ENCODE results near the gene GKAP1.
A peak's percentile ranks its signal among the peaks of the same experiment; 100 is the strongest.
"Not testable (repeated sequence)": the region's sequence is repeated elsewhere in the genome, so short reads cannot be mapped to it uniquely, and the experiment has no call there.

GKAP1 gene

GRCh38 chr9:83733739-83734138, 83.8 kb downstream of the GKAP1 start:
- no peak for DNase-seq (ENCODE audit: low read depth in 2 of 2, low spot score in 1 of 2)

GRCh38 chr9:83728591-83729368, 88.8 kb downstream of the GKAP1 start:
- DNase-seq (ENCODE audit: low read depth in 2 of 2, low spot score in 1 of 2): not testable (repeated sequence)

GRCh38 chr9:83724436-83724835, 93.1 kb downstream of the GKAP1 start:
- DNase-seq (ENCODE audit: low read depth in 2 of 2, low spot score in 1 of 2): no peak

- no peak for DNase-seq (ENCODE audit: low read depth in 2 of 2, low spot score in 1 of 2)
Observed at GRCh38 chr9:83722726-83723495, 94.7 kb downstream of the GKAP1 start.

GRCh38 chr9:83721509-83721908, 96.1 kb downstream of the GKAP1 start:
- DNase-seq (ENCODE audit: low read depth in 2 of 2, low spot score in 1 of 2): no peak

GRCh38 chr9:83715794-83716193, 101.8 kb downstream of the GKAP1 start:
- no peak for DNase-seq (ENCODE audit: low read depth in 2 of 2, low spot score in 1 of 2)

- DNase-seq (ENCODE audit: low read depth in 2 of 2, low spot score in 1 of 2): no peak
Observed at GRCh38 chr9:83715221-83715620, 102.3 kb downstream of the GKAP1 start.

- DNase-seq (ENCODE audit: low read depth in 2 of 2, low spot score in 1 of 2): no peak
Observed at GRCh38 chr9:83714329-83714728, 103.2 kb downstream of the GKAP1 start.

GRCh38 chr9:83708515-83709158, 108.9 kb downstream of the GKAP1 start:
- DNase-seq (ENCODE audit: low read depth in 2 of 2, low spot score in 1 of 2): peak; percentile 22 to 24

GRCh38 chr9:83707768-83708514, 109.6 kb downstream of the GKAP1 start, which contains the start of gene UBQLN1:
Gene UBQLN1 (minus strand): TSS chr9:83707958. CDS start chr9:83707679, 279 bp downstream.
- peak; percentile 87 to 94 for DNase-seq (ENCODE audit: low read depth in 2 of 2, low spot score in 1 of 2)

GRCh38 chr9:83707518-83707767, 110.1 kb downstream of the GKAP1 start:
- no peak for DNase-seq (ENCODE audit: low read depth in 2 of 2, low spot score in 1 of 2)

- peak; percentile 26 to 38 for DNase-seq (ENCODE audit: low read depth in 2 of 2, low spot score in 1 of 2)
Observed at GRCh38 chr9:83706676-83707517, 110.7 kb downstream of the GKAP1 start.

GRCh38 chr9:83705219-83705651, 112.3 kb downstream of the GKAP1 start:
- not testable (repeated sequence) for DNase-seq (ENCODE audit: low read depth in 2 of 2, low spot score in 1 of 2)

GRCh38 chr9:83701769-83702168, 115.8 kb downstream of the GKAP1 start:
- no peak for DNase-seq (ENCODE audit: low read depth in 2 of 2, low spot score in 1 of 2)

GRCh38 chr9:83701286-83701685, 116.3 kb downstream of the GKAP1 start:
- DNase-seq (ENCODE audit: low read depth in 2 of 2, low spot score in 1 of 2): no peak

GRCh38 chr9:83699615-83700014, 118.0 kb downstream of the GKAP1 start:
- DNase-seq (ENCODE audit: low read depth in 2 of 2, low spot score in 1 of 2): no peak

GRCh38 chr9:83698976-83699585, 118.5 kb downstream of the GKAP1 start:
- DNase-seq (ENCODE audit: low read depth in 2 of 2, low spot score in 1 of 2): no peak

- DNase-seq (ENCODE audit: low read depth in 2 of 2, low spot score in 1 of 2): no peak
Observed at GRCh38 chr9:83691492-83691891, 126.1 kb downstream of the GKAP1 start.
